ENCODE data around the gene LAMB4.

DNA sequence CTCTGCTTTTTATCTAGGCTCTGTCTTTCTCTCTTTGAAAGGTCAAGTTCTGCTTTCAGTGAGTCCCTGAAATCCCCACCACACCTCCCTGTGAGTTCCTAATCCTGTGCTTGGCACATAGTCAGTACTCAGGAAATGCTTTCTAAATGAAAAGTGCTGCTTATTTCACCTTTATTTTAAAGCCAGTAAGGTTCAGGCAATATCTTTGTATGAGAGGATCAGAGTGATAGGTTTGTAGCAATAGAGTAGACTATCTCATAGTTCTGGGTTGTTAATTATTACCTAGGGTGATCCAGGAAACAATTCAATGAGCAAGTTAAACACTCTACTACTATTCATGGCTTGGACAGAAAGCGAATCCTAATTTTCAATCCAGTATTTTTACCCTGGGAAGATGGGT lies 119.8 kb downstream of the LAMB4 start:
- TF ChIP-seq FOXA1 (IDR thresholded peaks at IDR 0.05) (no peak), FOXK2 (IDR thresholded peaks at IDR 0.05) (no peak), ZNF384 (IDR thresholded peaks at IDR 0.05) (no peak), ELF4 (IDR thresholded peaks at IDR 0.05) (no peak)
